ENCODE data around the gene MAPRE3. TPM values are rescaled to one million over a fixed set of nuclear protein-coding genes. Genes with fewer than 3 reads are reported as not detected.

Gene MAPRE3
- total RNA-seq, 1 experiment from 2014 or later, result 10.3 TPM

GRCh38 chr2:27039426-27039825 is 69.0 kb downstream of the MAPRE3 start:
- H3K36me3 Mint-ChIP-seq, result peaks cover 50% of the 10 kb centered on the region
- no peak for ATAC-seq
- H3K4me3 Mint-ChIP-seq, result no peak overlapping the region
- no peak for TF ChIP-seq E2F5 (CRISPR knock-in tag; IDR thresholded peaks at IDR 0.05)
- no peak for TF ChIP-seq SMAD3 (CRISPR knock-in tag; IDR thresholded peaks at IDR 0.05; ENCODE audit: borderline replicate concordance)
- no peak for TF ChIP-seq ZNF532 (CRISPR knock-in tag; IDR thresholded peaks at IDR 0.05; ENCODE audit: borderline replicate concordance)
- TF ChIP-seq ZNF138 (CRISPR knock-in tag; conservative IDR thresholded peaks at IDR 0.05), result no peak
- TF ChIP-seq ZNF263 (CRISPR knock-in tag; IDR thresholded peaks at IDR 0.05; ENCODE audit: low read depth), result no peak
- TF ChIP-seq RORB (CRISPR knock-in tag; IDR thresholded peaks at IDR 0.05), result no peak
- TF ChIP-seq, protein P1, sequence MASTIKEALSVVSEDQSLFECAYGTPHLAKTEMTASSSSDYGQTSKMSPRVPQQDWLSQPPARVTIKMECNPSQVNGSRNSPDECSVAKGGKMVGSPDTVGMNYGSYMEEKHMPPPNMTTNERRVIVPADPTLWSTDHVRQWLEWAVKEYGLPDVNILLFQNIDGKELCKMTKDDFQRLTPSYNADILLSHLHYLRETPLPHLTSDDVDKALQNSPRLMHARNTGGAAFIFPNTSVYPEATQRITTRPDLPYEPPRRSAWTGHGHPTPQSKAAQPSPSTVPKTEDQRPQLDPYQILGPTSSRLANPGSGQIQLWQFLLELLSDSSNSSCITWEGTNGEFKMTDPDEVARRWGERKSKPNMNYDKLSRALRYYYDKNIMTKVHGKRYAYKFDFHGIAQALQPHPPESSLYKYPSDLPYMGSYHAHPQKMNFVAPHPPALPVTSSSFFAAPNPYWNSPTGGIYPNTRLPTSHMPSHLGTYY (CRISPR knock-in tag; IDR thresholded peaks at IDR 0.05), result no peak
- no peak for TF ChIP-seq ZNF317 (CRISPR knock-in tag; IDR thresholded peaks at IDR 0.05; ENCODE audit: borderline replicate concordance, low read depth)
- TF ChIP-seq ATF2 (CRISPR knock-in tag; IDR thresholded peaks at IDR 0.05; ENCODE audit: borderline replicate concordance, low read depth), result no peak
- no peak for TF ChIP-seq ZNF232 (CRISPR knock-in tag; IDR thresholded peaks at IDR 0.05)
- TF ChIP-seq IRF2 (CRISPR knock-in tag; IDR thresholded peaks at IDR 0.05; ENCODE audit: borderline replicate concordance, low read depth), result no peak
- TF ChIP-seq, protein P2, sequence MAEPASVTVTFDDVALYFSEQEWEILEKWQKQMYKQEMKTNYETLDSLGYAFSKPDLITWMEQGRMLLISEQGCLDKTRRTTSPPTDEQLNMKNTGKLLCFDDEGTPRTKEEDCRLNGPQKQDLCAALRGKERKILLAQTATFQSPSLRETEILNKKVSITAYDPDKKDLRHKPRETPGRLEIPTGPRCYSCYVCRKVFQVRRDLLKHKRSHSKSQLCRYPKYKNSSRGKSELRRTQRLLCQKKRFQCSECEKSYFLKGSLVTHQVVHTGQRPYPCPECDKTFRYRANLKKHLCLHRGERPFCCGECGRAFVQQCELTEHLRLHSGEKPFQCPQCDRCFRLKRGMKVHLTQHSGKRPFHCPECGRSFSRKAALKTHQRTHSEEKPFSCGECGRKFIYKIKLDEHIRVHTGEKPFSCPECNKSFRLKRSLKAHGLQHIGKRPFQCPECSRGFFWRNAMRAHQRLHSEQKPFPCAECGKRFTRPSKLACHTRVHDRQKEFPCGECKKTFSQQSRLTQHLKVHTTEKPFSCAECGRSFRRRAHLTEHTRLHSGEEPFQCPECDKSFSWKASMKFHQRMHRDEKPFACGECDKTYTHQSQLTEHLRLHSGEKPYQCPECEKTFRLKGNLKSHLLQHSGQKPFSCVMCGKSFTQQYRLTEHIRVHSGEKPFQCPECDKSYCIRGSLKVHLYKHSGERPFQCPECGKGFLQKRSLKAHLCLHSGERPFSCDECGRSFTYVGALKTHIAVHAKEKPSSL (CRISPR knock-in tag; conservative IDR thresholded peaks at IDR 0.05), result no peak
- TF ChIP-seq, protein P3, sequence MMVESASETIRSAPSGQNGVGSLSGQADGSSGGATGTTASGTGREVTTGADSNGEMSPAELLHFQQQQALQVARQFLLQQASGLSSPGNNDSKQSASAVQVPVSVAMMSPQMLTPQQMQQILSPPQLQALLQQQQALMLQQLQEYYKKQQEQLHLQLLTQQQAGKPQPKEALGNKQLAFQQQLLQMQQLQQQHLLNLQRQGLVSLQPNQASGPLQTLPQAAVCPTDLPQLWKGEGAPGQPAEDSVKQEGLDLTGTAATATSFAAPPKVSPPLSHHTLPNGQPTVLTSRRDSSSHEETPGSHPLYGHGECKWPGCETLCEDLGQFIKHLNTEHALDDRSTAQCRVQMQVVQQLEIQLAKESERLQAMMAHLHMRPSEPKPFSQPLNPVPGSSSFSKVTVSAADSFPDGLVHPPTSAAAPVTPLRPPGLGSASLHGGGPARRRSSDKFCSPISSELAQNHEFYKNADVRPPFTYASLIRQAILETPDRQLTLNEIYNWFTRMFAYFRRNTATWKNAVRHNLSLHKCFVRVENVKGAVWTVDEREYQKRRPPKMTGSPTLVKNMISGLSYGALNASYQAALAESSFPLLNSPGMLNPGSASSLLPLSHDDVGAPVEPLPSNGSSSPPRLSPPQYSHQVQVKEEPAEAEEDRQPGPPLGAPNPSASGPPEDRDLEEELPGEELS (CRISPR knock-in tag; IDR thresholded peaks at IDR 0.05), result no peak
- TF ChIP-seq, protein P4, sequence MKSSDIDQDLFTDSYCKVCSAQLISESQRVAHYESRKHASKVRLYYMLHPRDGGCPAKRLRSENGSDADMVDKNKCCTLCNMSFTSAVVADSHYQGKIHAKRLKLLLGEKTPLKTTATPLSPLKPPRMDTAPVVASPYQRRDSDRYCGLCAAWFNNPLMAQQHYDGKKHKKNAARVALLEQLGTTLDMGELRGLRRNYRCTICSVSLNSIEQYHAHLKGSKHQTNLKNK (CRISPR knock-in tag; IDR thresholded peaks at IDR 0.05), result no peak
- no peak for TF ChIP-seq ZNF396 (CRISPR knock-in tag; IDR thresholded peaks at IDR 0.05; ENCODE audit: borderline replicate concordance)
- TF ChIP-seq, protein P5, sequence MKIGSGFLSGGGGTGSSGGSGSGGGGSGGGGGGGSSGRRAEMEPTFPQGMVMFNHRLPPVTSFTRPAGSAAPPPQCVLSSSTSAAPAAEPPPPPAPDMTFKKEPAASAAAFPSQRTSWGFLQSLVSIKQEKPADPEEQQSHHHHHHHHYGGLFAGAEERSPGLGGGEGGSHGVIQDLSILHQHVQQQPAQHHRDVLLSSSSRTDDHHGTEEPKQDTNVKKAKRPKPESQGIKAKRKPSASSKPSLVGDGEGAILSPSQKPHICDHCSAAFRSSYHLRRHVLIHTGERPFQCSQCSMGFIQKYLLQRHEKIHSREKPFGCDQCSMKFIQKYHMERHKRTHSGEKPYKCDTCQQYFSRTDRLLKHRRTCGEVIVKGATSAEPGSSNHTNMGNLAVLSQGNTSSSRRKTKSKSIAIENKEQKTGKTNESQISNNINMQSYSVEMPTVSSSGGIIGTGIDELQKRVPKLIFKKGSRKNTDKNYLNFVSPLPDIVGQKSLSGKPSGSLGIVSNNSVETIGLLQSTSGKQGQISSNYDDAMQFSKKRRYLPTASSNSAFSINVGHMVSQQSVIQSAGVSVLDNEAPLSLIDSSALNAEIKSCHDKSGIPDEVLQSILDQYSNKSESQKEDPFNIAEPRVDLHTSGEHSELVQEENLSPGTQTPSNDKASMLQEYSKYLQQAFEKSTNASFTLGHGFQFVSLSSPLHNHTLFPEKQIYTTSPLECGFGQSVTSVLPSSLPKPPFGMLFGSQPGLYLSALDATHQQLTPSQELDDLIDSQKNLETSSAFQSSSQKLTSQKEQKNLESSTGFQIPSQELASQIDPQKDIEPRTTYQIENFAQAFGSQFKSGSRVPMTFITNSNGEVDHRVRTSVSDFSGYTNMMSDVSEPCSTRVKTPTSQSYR (CRISPR knock-in tag; IDR thresholded peaks at IDR 0.05), result no peak
- TF ChIP-seq FOXJ3 (CRISPR knock-in tag; IDR thresholded peaks at IDR 0.05; ENCODE audit: borderline replicate concordance), result no peak
- H3K4me1 Mint-ChIP-seq, result no peaks in the 10 kb centered on the region
- H3K27me3 Mint-ChIP-seq (ENCODE audit: low read depth), result no peaks in the 10 kb centered on the region
- H3K9me3 Mint-ChIP-seq, result no peaks in the 10 kb centered on the region
- ChIA-PET CTCF (interaction anchor here (1.2 to 2.8 kb wide), 4 partner anchors 10 to 78 kb away, joined by 4 to 14 read pairs (median 7); no protein-coding TSS in a partner anchor), POLR2A (interaction anchor here (1.4 kb wide), 1 partner anchor 32 kb away, joined by 3 read pairs; the partner anchor contains the start of gene OST4)
- no peak for DNase-seq (ENCODE audit: low spot score)
- H3K27ac Mint-ChIP-seq, result no peak overlapping the region

Measured in WTC11 (cell line).